Measurements from ENCODE around the gene KCNJ18. TPM values are rescaled to one million over a fixed set of nuclear protein-coding genes. Genes with fewer than 3 reads are reported as not detected.
A peak's percentile ranks its signal among the peaks of the same experiment; 100 is the strongest.
"Not testable (repeated sequence)": the region's sequence is repeated elsewhere in the genome, so short reads cannot be mapped to it uniquely, and the experiment has no call there.

KCNJ18 gene
- total RNA-seq, 1 experiment from 2014 or later, result not detected

- CTCF ChIA-PET; H3K36me3 ChIP-seq (ENCODE audit: control insufficient read depth, insufficient read depth, low read length); intact Hi-C loops (cut with micrococcal nuclease; ENCODE audit: unreplicated experiment); H3K27ac Mint-ChIP-seq (ENCODE audit: unreplicated experiment); H3K27me3 Mint-ChIP-seq (ENCODE audit: insufficient read depth, unreplicated experiment); H3K36me3 Mint-ChIP-seq (ENCODE audit: insufficient read depth, unreplicated experiment); POLR2A ChIA-PET; H3K27me3 ChIP-seq (replicated peaks; ENCODE audit: control insufficient read depth, insufficient read depth, low read length); H3K4me1 Mint-ChIP-seq (ENCODE audit: low read depth, unreplicated experiment); H3K4me1 ChIP-seq; H3K9me3 Mint-ChIP-seq (ENCODE audit: unreplicated experiment); H3K4me3 Mint-ChIP-seq (ENCODE audit: unreplicated experiment); H3K9me3 ChIP-seq; H3K4me3 ChIP-seq (ENCODE audit: low read depth, low read length); BruUV-seq (replicated peaks): not testable (repeated sequence)
- peak in 1 of 2 experiments; percentile 28 for DNase-seq
Observed at GRCh38 chr17:21702521-21702920, 10.2 kb downstream of the KCNJ18 start.

GRCh38 chr17:21702940-21703640, 10.8 kb downstream of the KCNJ18 start:
- H3K9me3 Mint-ChIP-seq (ENCODE audit: unreplicated experiment); H3K4me3 Mint-ChIP-seq (ENCODE audit: unreplicated experiment); intact Hi-C loops (cut with micrococcal nuclease; ENCODE audit: unreplicated experiment); H3K27me3 Mint-ChIP-seq (ENCODE audit: insufficient read depth, unreplicated experiment); H3K27me3 ChIP-seq (replicated peaks; ENCODE audit: control insufficient read depth, insufficient read depth, low read length); H3K36me3 ChIP-seq (ENCODE audit: control insufficient read depth, insufficient read depth, low read length); H3K36me3 Mint-ChIP-seq (ENCODE audit: insufficient read depth, unreplicated experiment); CTCF ChIA-PET; BruUV-seq (replicated peaks); H3K4me3 ChIP-seq (ENCODE audit: low read depth, low read length); H3K27ac Mint-ChIP-seq (ENCODE audit: unreplicated experiment); H3K9me3 ChIP-seq; H3K4me1 ChIP-seq; POLR2A ChIA-PET; H3K4me1 Mint-ChIP-seq (ENCODE audit: low read depth, unreplicated experiment): not testable (repeated sequence)
- DNase-seq, result peak in 1 of 2 experiments; percentile 15

- POLR2A ChIA-PET, result interaction anchor here (0.6 kb wide), 1 partner anchor 13 kb away, joined by 3 read pairs; no protein-coding TSS in a partner anchor
- H3K9me3 ChIP-seq; H3K4me3 ChIP-seq (ENCODE audit: low read depth, low read length); H3K4me3 Mint-ChIP-seq (ENCODE audit: unreplicated experiment); intact Hi-C loops (cut with micrococcal nuclease; ENCODE audit: unreplicated experiment); BruUV-seq (replicated peaks); H3K9me3 Mint-ChIP-seq (ENCODE audit: unreplicated experiment); H3K4me1 ChIP-seq; H3K27ac Mint-ChIP-seq (ENCODE audit: unreplicated experiment); H3K27me3 Mint-ChIP-seq (ENCODE audit: insufficient read depth, unreplicated experiment); CTCF ChIA-PET; H3K36me3 Mint-ChIP-seq (ENCODE audit: insufficient read depth, unreplicated experiment); H3K4me1 Mint-ChIP-seq (ENCODE audit: low read depth, unreplicated experiment); H3K27me3 ChIP-seq (replicated peaks; ENCODE audit: control insufficient read depth, insufficient read depth, low read length); H3K36me3 ChIP-seq (ENCODE audit: control insufficient read depth, insufficient read depth, low read length): not testable (repeated sequence)
- DNase-seq, result peak in 1 of 2 experiments; percentile 14
Observed at GRCh38 chr17:21703891-21704872, 11.9 kb downstream of the KCNJ18 start.

- H3K4me1 Mint-ChIP-seq (ENCODE audit: low read depth, unreplicated experiment), result no peaks in the 10 kb centered on the region
- H3K4me1 ChIP-seq, result no peaks in the 10 kb centered on the region
- H3K4me3 Mint-ChIP-seq (ENCODE audit: unreplicated experiment), result no peak overlapping the region
- ChIA-PET CTCF (no interaction called here), POLR2A (no interaction called here)
- H3K27me3 Mint-ChIP-seq (ENCODE audit: insufficient read depth, unreplicated experiment), result no peaks in the 10 kb centered on the region
- no peaks in the 10 kb centered on the region for H3K9me3 Mint-ChIP-seq (ENCODE audit: unreplicated experiment)
- no peaks in the 10 kb centered on the region for H3K36me3 Mint-ChIP-seq (ENCODE audit: insufficient read depth, unreplicated experiment)
- no peaks in the 10 kb centered on the region for H3K9me3 ChIP-seq
- no peak for TF ChIP-seq CTCF (IDR thresholded peaks at IDR 0.05; ENCODE audit: insufficient read depth in 1 of 2, low read depth in 1 of 2, low read length in 1 of 2, severe bottlenecking in 1 of 2, unreplicated experiment in 1 of 2)
- no peak overlapping the region for H3K27ac Mint-ChIP-seq (ENCODE audit: unreplicated experiment)
- BruUV-seq (replicated peaks), result no TSS peak
- no peaks in the 10 kb centered on the region for H3K36me3 ChIP-seq (ENCODE audit: control insufficient read depth, insufficient read depth, low read length)
- no peaks in the 10 kb centered on the region for H3K27me3 ChIP-seq (replicated peaks; ENCODE audit: control insufficient read depth, insufficient read depth, low read length)
- H3K4me3 ChIP-seq (ENCODE audit: low read depth, low read length), result no peak overlapping the region
- intact Hi-C loops (cut with micrococcal nuclease; ENCODE audit: unreplicated experiment), result loop anchor here (5.0 kb wide), 1 partner anchor 283 kb away; no protein-coding TSS in a partner anchor
- peak in 1 of 2 experiments; percentile 26 for DNase-seq
Observed at GRCh38 chr17:21705021-21705601, 12.8 kb downstream of the KCNJ18 start.

GRCh38 chr17:21705746-21706145, 13.4 kb downstream of the KCNJ18 start:
- H3K4me3 Mint-ChIP-seq (ENCODE audit: unreplicated experiment); H3K9me3 Mint-ChIP-seq (ENCODE audit: unreplicated experiment); H3K27me3 Mint-ChIP-seq (ENCODE audit: insufficient read depth, unreplicated experiment); H3K27ac Mint-ChIP-seq (ENCODE audit: unreplicated experiment); POLR2A ChIA-PET; H3K4me1 Mint-ChIP-seq (ENCODE audit: low read depth, unreplicated experiment); CTCF ChIA-PET; H3K36me3 ChIP-seq (ENCODE audit: control insufficient read depth, insufficient read depth, low read length); H3K36me3 Mint-ChIP-seq (ENCODE audit: insufficient read depth, unreplicated experiment); H3K4me3 ChIP-seq (ENCODE audit: low read depth, low read length); H3K9me3 ChIP-seq; H3K4me1 ChIP-seq; BruUV-seq (replicated peaks); H3K27me3 ChIP-seq (replicated peaks; ENCODE audit: control insufficient read depth, insufficient read depth, low read length): not testable (repeated sequence)
- peak in 1 of 2 experiments; percentile 20 for DNase-seq
- intact Hi-C loops (cut with micrococcal nuclease; ENCODE audit: unreplicated experiment), result loop anchor here (5.0 kb wide), 1 partner anchor 283 kb away; no protein-coding TSS in a partner anchor

GRCh38 chr17:21706546-21706945, 14.2 kb downstream of the KCNJ18 start:
- intact Hi-C loops (cut with micrococcal nuclease; ENCODE audit: unreplicated experiment), result loop anchor here (5.0 kb wide), 1 partner anchor 284 kb away; no protein-coding TSS in a partner anchor
- BruUV-seq (replicated peaks); H3K27me3 Mint-ChIP-seq (ENCODE audit: insufficient read depth, unreplicated experiment); H3K36me3 Mint-ChIP-seq (ENCODE audit: insufficient read depth, unreplicated experiment); H3K27me3 ChIP-seq (replicated peaks; ENCODE audit: control insufficient read depth, insufficient read depth, low read length); H3K4me1 Mint-ChIP-seq (ENCODE audit: low read depth, unreplicated experiment); POLR2A ChIA-PET; H3K4me3 ChIP-seq (ENCODE audit: low read depth, low read length); H3K27ac Mint-ChIP-seq (ENCODE audit: unreplicated experiment); H3K36me3 ChIP-seq (ENCODE audit: control insufficient read depth, insufficient read depth, low read length); H3K4me1 ChIP-seq; H3K9me3 ChIP-seq; H3K4me3 Mint-ChIP-seq (ENCODE audit: unreplicated experiment); CTCF ChIA-PET; H3K9me3 Mint-ChIP-seq (ENCODE audit: unreplicated experiment): not testable (repeated sequence)
- peak in 1 of 2 experiments; percentile 22 for DNase-seq
